ENCODE data around the gene AGT. TPM values are rescaled to one million over a fixed set of nuclear protein-coding genes. Genes with fewer than 3 reads are reported as not detected.

AGT gene
- total RNA-seq, 4 donors from 2014 or later = 17.3 to 49.6 (median 34.5) TPM

DNA sequence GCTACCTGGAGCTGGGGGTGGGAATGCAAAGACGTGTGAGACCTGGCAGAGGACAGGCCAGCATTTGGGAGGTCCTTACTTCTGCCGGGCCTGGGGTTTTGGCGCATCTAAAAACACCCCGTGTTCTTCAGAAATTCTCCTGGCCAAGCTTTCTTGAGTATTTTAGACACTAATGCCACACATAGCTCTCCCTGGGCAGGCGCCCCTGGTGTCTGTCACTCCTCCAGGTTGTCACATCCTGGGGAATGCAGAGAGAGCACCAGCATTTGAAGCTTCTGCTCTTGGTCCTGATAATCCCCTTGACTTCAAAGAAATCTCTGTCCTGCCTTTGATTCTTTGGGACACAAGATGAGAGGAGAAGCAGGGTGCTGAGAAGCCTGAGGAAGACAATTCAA lies 39.3 kb upstream of the AGT start:
- Histone ChIP-seq H3K27ac (peak overlapping the region in 2 of 4 donors; percentile 45 to 50), H3K4me1 (peaks cover 0 to 24% of the 10 kb centered on the region in 2 donors), H3K36me3 (no peaks in the 10 kb centered on the region), H3K9me3 (no peaks in the 10 kb centered on the region), H3K4me3 (no peak overlapping the region), H3K27me3 (no peaks in the 10 kb centered on the region)
- ATAC-seq = no peak
- intact Hi-C loops (cut with DNase I; ENCODE audit: low total_unique reads) (no loop called here), in situ Hi-C loops (cut with MboI; ENCODE audit: low sequenced_read_pairs in 4 of 4) (loop anchor here in 1 of 4 donors (25.0 kb wide), 1 partner anchor 116 kb away; the partner anchor contains the start of gene COG2)
- DNase-seq = no peak
- TF ChIP-seq POLR2A (IDR thresholded peaks at IDR 0.05) = no peak
- TF ChIP-seq, protein P1, sequence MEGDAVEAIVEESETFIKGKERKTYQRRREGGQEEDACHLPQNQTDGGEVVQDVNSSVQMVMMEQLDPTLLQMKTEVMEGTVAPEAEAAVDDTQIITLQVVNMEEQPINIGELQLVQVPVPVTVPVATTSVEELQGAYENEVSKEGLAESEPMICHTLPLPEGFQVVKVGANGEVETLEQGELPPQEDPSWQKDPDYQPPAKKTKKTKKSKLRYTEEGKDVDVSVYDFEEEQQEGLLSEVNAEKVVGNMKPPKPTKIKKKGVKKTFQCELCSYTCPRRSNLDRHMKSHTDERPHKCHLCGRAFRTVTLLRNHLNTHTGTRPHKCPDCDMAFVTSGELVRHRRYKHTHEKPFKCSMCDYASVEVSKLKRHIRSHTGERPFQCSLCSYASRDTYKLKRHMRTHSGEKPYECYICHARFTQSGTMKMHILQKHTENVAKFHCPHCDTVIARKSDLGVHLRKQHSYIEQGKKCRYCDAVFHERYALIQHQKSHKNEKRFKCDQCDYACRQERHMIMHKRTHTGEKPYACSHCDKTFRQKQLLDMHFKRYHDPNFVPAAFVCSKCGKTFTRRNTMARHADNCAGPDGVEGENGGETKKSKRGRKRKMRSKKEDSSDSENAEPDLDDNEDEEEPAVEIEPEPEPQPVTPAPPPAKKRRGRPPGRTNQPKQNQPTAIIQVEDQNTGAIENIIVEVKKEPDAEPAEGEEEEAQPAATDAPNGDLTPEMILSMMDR (IDR thresholded peaks at IDR 0.05 in 4 of 5, conservative IDR thresholded peaks at IDR 0.05 in 1 of 5) = no peak

DNA sequence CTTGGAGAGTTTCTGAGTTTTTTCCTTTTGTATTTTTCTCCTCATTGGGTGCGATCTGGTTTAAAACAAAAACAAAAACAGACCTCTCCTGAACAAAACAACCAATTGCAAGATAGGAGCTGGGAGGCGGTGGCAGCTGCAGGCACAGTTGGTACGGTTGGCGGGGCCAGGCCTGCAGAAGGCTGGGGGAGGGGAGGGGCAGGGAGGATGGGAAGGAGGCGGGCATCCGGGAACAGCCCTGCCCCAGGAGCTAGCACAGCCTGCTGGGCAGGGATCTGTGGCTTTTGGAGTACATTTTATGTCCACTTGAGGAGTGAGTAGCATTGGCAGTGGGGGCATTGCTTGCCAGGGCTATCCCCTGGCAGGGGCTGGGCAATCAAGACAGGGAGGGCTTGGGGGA lies 38.5 kb upstream of the AGT start:
- peak; percentile 15 to 40 for DNase-seq
- H3K36me3 ChIP-seq = no peaks in the 10 kb centered on the region
- no peak overlapping the region for H3K4me3 ChIP-seq
- peaks cover 0 to 24% of the 10 kb centered on the region in 2 donors for H3K4me1 ChIP-seq
- TF ChIP-seq, protein P1 (IDR thresholded peaks at IDR 0.05 in 4 of 5, conservative IDR thresholded peaks at IDR 0.05 in 1 of 5) = no peak
- in situ Hi-C loops (cut with MboI; ENCODE audit: low sequenced_read_pairs in 4 of 4) (loop anchor here in 1 of 4 donors (25.0 kb wide), 1 partner anchor 115 kb away; the partner anchor contains the start of gene COG2), intact Hi-C loops (cut with DNase I; ENCODE audit: low total_unique reads) (no loop called here)
- peak overlapping the region in 1 of 4 donors; percentile 45 for H3K27ac ChIP-seq
- no peaks in the 10 kb centered on the region for H3K9me3 ChIP-seq
- peak; percentile 35 to 50 for ATAC-seq
- H3K27me3 ChIP-seq = no peaks in the 10 kb centered on the region

DNA sequence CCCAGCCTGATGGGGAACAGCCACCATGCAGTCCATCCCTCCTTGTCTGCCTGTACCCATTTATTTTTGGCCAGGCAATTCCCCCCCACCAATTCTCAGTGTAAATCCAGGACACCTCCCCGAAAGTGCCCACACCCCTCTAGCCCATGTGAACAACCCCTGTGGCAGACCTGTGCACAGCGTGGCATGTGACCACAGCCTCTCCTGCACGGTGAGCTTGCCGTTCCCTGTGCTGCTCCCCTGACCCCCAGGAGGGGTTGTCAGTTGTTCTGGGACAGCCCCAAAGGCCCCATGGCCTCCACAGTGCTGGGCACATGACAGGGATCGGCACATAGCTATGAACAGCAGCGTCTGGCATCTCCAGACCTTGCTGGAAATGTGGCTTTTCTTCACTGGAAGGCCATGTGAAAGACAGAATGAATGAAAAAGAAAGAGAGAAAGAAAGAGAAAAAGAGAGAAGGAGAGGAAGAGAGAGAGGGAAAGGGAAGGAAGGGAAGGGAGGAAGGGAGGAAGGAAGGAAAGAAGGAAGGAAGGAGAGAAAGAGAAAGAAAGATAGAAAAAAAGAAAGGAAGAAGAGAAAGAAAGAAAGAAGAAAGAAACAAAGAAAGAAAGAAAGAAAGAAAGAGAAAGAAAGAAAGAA lies 37.2 kb upstream of the AGT start:
- intact Hi-C loops (cut with DNase I; ENCODE audit: low total_unique reads) (no loop called here), in situ Hi-C loops (cut with MboI; ENCODE audit: low sequenced_read_pairs in 4 of 4) (loop anchor here in 1 of 4 donors (25.0 kb wide), 1 partner anchor 114 kb away; the partner anchor contains the start of gene COG2)
- Histone ChIP-seq H3K27me3 (no peaks in the 10 kb centered on the region), H3K9me3 (no peaks in the 10 kb centered on the region), H3K27ac (no peak overlapping the region), H3K4me1 (peaks cover 0 to 24% of the 10 kb centered on the region in 2 donors), H3K36me3 (no peaks in the 10 kb centered on the region), H3K4me3 (no peak overlapping the region)
- no peak for DNase-seq
- TF ChIP-seq, protein P1 (IDR thresholded peaks at IDR 0.05 in 4 of 5, conservative IDR thresholded peaks at IDR 0.05 in 1 of 5) = no peak
- TF ChIP-seq POLR2A (IDR thresholded peaks at IDR 0.05) = no peak
- ATAC-seq = no peak

DNA sequence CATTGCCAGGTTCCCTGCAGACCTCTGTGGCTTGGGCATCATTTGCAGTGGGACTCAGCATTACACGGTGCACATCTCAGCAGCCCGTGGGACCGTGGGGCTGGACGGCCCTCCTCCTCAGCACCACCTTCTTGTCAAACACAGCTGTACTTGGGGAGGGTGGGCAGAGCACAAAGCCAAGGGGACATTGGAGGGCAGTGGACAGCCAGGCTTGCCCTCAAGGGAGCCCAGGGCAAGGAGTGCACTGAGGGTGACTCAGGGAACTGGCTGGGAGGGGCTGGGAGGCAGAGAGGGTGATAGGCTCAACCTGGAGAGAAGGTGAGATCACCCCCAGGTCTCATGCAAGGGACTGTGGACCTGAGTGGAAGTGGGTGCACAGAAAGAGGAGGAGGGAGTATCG lies 36.7 kb upstream of the AGT start:
- Histone ChIP-seq H3K4me1 (peaks cover 0 to 24% of the 10 kb centered on the region in 2 donors), H3K27ac (no peak overlapping the region), H3K27me3 (no peaks in the 10 kb centered on the region), H3K36me3 (no peaks in the 10 kb centered on the region), H3K4me3 (no peak overlapping the region), H3K9me3 (no peaks in the 10 kb centered on the region)
- DNase-seq = no peak
- ATAC-seq = no peak
- in situ Hi-C loops (cut with MboI; ENCODE audit: low sequenced_read_pairs in 4 of 4) = loop anchor here in 1 of 4 donors (25.0 kb wide), 1 partner anchor 113 kb away; the partner anchor contains the start of gene COG2
- intact Hi-C loops (cut with DNase I; ENCODE audit: low total_unique reads) = no loop called here
- no peak for TF ChIP-seq POLR2A (IDR thresholded peaks at IDR 0.05)
- TF ChIP-seq, protein P1 (IDR thresholded peaks at IDR 0.05 in 4 of 5, conservative IDR thresholded peaks at IDR 0.05 in 1 of 5) = no peak

All from gastrocnemius medialis (tissue), 4 donors.